Colonic mucosa (tissue), 4 donors: ENCODE data around the gene C4orf51. TPM values are rescaled to one million over a fixed set of nuclear protein-coding genes. Genes with fewer than 3 reads are reported as not detected.
"Not testable (repeated sequence)": the region's sequence is repeated elsewhere in the genome, so short reads cannot be mapped to it uniquely, and the experiment has no call there.

Experiments
- DNase-seq: peaks from one replicate; pipeline ENCODE4 v3.0.0-alpha.2; 2020
- H3K27ac ChIP-seq: fragments of 200-600 bp; one replicate; pipeline ENCODE4 v1.8.0; 2021
- H3K27me3 ChIP-seq: fragments of 200-600 bp; one replicate; pipeline ENCODE4 v1.8.0; 2021
- H3K36me3 ChIP-seq: fragments of 200-600 bp; one replicate; pipeline ENCODE4 v1.8.0; 2021
- H3K4me1 ChIP-seq: fragments of 200-600 bp; one replicate; pipeline ENCODE4 v1.8.0; 2021; ENCODE audit warnings: mild to moderate bottlenecking
- H3K4me3 ChIP-seq: fragments of 200-600 bp; one replicate; pipeline ENCODE4 v1.8.0; 2021
- H3K9ac ChIP-seq, 2 donors: one replicate each; pipeline ENCODE4 v1.7.0; 2013; ENCODE audit warnings: control low read depth in 2 of 2, low read depth in 2 of 2, low read length in 2 of 2
- H3K9me3 ChIP-seq: fragments of 200-600 bp; one replicate; pipeline ENCODE4 v1.8.0; 2021
- intact Hi-C: fragments of 100-400 bp; cut with DNase I; formaldehyde crosslinking; loops from one replicate; pipeline ENCODE4 v1.14.1; 2022
- total RNA-seq, 2 donors: library from RNA; stranded (reverse); fragmentation: NEBNext Ultra II Directional in 1 of 2; extraction: Animal tissue kit (Norgen Biotek cat#: 25700) in 1 of 2; gene quantifications; one replicate each; pipeline ENCODE4 v1.2.1, GENCODE V29; 2021
- TF ChIP-seq, protein P1 (sequence below): fragments of 200-600 bp; IDR thresholded peaks from one replicate; pipeline ENCODE4 v1.8.0; 2022; ENCODE audit warnings: antibody characterized with exemption, mild to moderate bottlenecking
- donor health status: healthy.
- donor health status: DM: no; HTN: no; CAD: no.
- donor health status: DM: no; HTN: no; CAD: no.

Gene C4orf51
- not detected for total RNA-seq

DNA sequence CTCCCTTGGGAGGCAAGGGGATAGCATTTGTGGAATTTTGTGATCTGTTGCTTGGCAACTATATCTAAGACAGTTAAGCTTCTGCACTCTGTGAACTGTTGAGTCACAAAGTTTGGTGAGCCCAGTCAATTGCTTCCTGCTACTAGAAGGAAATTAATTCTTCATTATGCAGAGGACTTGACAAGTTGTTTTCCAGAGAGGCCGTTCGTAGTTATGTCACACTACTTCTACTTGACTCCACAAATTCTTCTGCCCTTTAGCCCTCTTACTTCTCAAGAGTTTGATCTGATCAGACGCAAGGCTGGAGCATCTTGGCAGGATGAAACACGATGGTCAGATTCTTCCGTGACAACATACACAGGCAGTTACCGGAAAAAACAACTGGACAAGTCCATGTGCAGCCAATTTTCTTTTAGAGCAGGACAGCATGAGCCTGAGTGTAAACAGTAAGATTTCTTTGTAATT is at the start of gene C4orf51:
TSS of gene C4orf51 (plus strand) at position 156 of the 465 bp plus-strand sequence. CDS start at position 214, 58 bp downstream.
- H3K4me3 ChIP-seq, result no peak within 1 kb of the TSS
- H3K4me1 ChIP-seq, result no peaks in the 10 kb centered on the region
- H3K9me3 ChIP-seq, result no peaks in the 10 kb centered on the region
- no peak within 1 kb of the TSS for H3K27ac ChIP-seq
- H3K27me3 ChIP-seq, result no peaks in the 10 kb centered on the region
- DNase-seq, result no peak
- no peaks in the 10 kb centered on the region for H3K36me3 ChIP-seq
- no peak within 1 kb of the TSS for H3K9ac ChIP-seq
- TF ChIP-seq, protein P1, sequence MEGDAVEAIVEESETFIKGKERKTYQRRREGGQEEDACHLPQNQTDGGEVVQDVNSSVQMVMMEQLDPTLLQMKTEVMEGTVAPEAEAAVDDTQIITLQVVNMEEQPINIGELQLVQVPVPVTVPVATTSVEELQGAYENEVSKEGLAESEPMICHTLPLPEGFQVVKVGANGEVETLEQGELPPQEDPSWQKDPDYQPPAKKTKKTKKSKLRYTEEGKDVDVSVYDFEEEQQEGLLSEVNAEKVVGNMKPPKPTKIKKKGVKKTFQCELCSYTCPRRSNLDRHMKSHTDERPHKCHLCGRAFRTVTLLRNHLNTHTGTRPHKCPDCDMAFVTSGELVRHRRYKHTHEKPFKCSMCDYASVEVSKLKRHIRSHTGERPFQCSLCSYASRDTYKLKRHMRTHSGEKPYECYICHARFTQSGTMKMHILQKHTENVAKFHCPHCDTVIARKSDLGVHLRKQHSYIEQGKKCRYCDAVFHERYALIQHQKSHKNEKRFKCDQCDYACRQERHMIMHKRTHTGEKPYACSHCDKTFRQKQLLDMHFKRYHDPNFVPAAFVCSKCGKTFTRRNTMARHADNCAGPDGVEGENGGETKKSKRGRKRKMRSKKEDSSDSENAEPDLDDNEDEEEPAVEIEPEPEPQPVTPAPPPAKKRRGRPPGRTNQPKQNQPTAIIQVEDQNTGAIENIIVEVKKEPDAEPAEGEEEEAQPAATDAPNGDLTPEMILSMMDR, result no peak
- intact Hi-C loops, result no loop called here

DNA sequence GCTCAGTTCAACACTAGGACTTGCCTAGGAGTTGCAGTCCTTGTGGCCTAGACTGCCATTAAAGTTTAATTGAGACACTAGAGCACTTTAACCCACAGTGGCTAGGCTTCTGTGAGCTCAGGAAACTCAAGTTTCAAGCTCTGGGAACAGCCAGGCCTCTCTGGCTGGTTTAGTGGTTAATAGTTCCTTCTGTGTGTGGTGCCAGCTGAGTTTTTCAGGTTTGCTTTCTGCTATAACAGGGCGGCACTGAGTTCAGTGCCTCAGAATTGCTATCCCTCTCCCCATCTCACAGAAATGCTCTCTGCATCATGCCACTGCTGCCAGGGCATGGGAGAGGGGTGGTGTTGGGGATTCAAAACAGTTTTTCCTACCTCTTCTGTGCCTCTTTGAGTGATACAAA is 44.8 kb upstream of the C4orf51 start:
- no peaks in the 10 kb centered on the region for H3K9me3 ChIP-seq
- DNase-seq, result no peak
- no peaks in the 10 kb centered on the region for H3K36me3 ChIP-seq
- H3K27ac ChIP-seq, result no peak overlapping the region
- H3K4me1 ChIP-seq, result no peaks in the 10 kb centered on the region
- H3K4me3 ChIP-seq, result no peak overlapping the region
- H3K9ac ChIP-seq, result no peak overlapping the region
- H3K27me3 ChIP-seq, result no peaks in the 10 kb centered on the region
- TF ChIP-seq, protein P1, result no peak
- intact Hi-C loops, result no loop called here

DNA sequence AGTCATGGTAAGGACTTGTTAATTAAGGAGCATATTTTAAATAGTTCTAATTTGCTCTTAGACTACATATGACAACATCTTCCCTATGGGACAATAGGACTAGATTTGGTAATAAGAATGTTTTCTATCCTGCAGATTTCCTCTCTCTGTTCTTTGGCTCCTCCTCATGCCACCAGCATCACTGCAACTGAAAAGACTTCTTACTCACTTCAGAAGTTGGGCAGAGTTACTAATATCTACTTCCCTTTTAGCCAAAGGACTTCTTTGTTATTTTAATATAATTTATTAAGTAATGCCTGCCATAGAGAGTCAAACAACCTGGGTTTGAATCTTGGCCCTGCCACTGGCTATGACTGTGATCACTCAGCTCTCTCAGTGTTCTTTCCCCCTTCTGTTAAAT is 44.3 kb upstream of the C4orf51 start:
- no peak overlapping the region for H3K4me3 ChIP-seq
- no peaks in the 10 kb centered on the region for H3K27me3 ChIP-seq
- intact Hi-C loops, result no loop called here
- TF ChIP-seq, protein P1, result no peak
- no peaks in the 10 kb centered on the region for H3K36me3 ChIP-seq
- H3K9me3 ChIP-seq, result no peaks in the 10 kb centered on the region
- DNase-seq, result no peak
- no peaks in the 10 kb centered on the region for H3K4me1 ChIP-seq
- no peak overlapping the region for H3K9ac ChIP-seq
- no peak overlapping the region for H3K27ac ChIP-seq

DNA sequence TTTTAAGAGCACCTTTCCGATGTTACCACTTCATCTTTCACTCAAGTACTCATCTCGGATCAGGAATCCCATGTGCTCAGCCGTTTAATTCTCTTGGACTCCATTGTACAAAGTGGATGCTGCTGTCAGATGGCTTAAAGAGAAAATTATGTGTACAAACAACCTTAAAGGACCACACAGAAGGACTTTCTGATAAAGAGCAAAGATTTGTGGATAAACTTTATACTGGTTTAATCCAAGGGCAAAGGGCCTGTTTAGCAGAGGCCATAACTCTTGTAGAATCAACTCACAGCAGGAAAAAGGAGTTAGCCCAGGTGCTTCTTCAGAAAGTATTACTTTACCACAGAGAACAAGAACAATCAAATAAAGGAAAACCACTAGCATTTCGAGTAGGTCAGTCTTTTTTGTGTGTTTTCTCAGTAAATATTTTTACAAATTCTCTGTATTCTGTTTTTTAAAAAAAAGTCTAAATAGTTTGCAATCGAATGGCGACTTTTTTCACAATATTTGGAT is 40.7 kb upstream of the C4orf51 start:
- H3K9me3 ChIP-seq, result no peaks in the 10 kb centered on the region
- no peak overlapping the region for H3K9ac ChIP-seq
- TF ChIP-seq, protein P1, result no peak
- intact Hi-C loops, result no loop called here
- no peaks in the 10 kb centered on the region for H3K27me3 ChIP-seq
- H3K36me3 ChIP-seq, result no peaks in the 10 kb centered on the region
- H3K27ac ChIP-seq, result no peak overlapping the region
- H3K4me1 ChIP-seq, result no peaks in the 10 kb centered on the region
- no peak for DNase-seq
- H3K4me3 ChIP-seq, result no peak overlapping the region

DNA sequence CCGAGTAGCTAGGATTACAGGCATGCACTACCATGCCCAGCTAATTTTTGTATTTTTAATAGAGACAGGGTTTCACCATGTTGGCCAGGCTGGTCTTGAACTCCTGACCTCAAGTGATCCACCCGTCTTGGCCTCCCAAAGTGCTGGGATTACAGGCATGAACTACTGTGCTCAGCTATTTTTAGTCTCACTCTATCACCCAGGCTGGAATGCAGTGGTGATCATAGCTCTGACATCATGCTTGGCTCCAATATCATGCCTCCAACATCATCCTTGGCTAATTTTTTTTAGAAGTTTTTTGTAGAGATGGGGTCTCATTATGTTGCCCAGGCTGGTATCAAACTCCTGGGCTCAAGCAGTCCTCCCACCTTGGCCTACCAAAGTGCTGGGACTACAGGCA is 39.7 kb upstream of the C4orf51 start:
- H3K4me3 ChIP-seq, H3K9me3 ChIP-seq, H3K4me1 ChIP-seq, H3K9ac ChIP-seq, H3K27ac ChIP-seq, DNase-seq, H3K27me3 ChIP-seq, intact Hi-C loops, H3K36me3 ChIP-seq: not testable (repeated sequence)

DNA sequence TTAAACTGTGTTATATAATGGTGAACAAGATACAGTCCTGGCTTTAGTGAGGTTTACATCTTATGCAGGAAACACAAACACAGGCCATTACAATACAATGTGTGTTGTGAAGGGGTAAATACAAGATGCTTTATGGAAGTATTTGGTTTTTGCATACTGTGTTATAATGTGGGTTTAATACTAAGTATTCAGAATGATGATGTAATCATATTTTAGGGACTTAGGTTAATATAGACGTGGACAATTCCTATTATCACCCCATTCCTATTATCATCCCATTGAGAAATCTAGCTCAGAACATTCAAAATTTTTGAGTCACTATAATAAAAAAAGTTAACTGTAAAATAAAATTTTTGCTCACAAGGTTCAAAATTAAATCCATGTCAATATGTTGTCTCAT is 36.7 kb upstream of the C4orf51 start:
- no peak overlapping the region for H3K27ac ChIP-seq
- no peak for DNase-seq
- H3K9me3 ChIP-seq, result no peaks in the 10 kb centered on the region
- intact Hi-C loops, result no loop called here
- no peak overlapping the region for H3K4me3 ChIP-seq
- H3K27me3 ChIP-seq, result no peaks in the 10 kb centered on the region
- TF ChIP-seq, protein P1, result no peak
- H3K4me1 ChIP-seq, result no peaks in the 10 kb centered on the region
- H3K36me3 ChIP-seq, result no peaks in the 10 kb centered on the region
- no peak overlapping the region for H3K9ac ChIP-seq
